Measurements from ENCODE around the gene CCDC106.

The CCDC106 gene

GRCh38 chr19:55667511-55667910 is 19.5 kb downstream of the CCDC106 start:
- Histone ChIP-seq H3K79me2 (ENCODE audit: insufficient read depth, low read length) (peaks cover 96% of the 10 kb centered on the region), H3K4me1 (ENCODE audit: insufficient read depth, low read length, poor library complexity, severe bottlenecking) (no peaks in the 10 kb centered on the region), H3F3A (ENCODE audit: low read depth) (no peaks in the 10 kb centered on the region), H2AFZ (ENCODE audit: low read length) (no peak overlapping the region), H3K27me3 (ENCODE audit: insufficient read depth, low read length, poor library complexity, severe bottlenecking) (no peaks in the 10 kb centered on the region), H3K36me3 (ENCODE audit: insufficient read depth, low read length) (peaks cover 90% of the 10 kb centered on the region), H3K9me3 (ENCODE audit: insufficient read depth, low read depth, low read length) (no peaks in the 10 kb centered on the region), H3K4me2 (ENCODE audit: low read depth, low read length, poor library complexity, severe bottlenecking) (no peak overlapping the region), H3K9me2 (replicated peaks; ENCODE audit: low read depth, low read length) (no peaks in the 10 kb centered on the region), H4K20me1 (ENCODE audit: insufficient read depth, low read length, poor library complexity, severe bottlenecking) (peaks cover 92% of the 10 kb centered on the region), H3K9ac (ENCODE audit: low read depth, low read length, poor library complexity, severe bottlenecking) (no peak overlapping the region), H3K4me3 (ENCODE audit: low read length, poor library complexity, severe bottlenecking) (no peak overlapping the region)
- TF ChIP-seq CTCF (conservative IDR thresholded peaks at IDR 0.05; ENCODE audit: low read length) = no peak
- no peak for TF ChIP-seq EZH2phosphoT487 (IDR thresholded peaks at IDR 0.05; ENCODE audit: borderline replicate concordance)

GRCh38 chr19:55667958-55668357 is 19.9 kb downstream of the CCDC106 start:
- Histone ChIP-seq H3K9me2 (replicated peaks; ENCODE audit: low read depth, low read length) (no peaks in the 10 kb centered on the region), H4K20me1 (ENCODE audit: insufficient read depth, low read length, poor library complexity, severe bottlenecking) (peaks cover 92% of the 10 kb centered on the region), H3K36me3 (ENCODE audit: insufficient read depth, low read length) (peaks cover 90% of the 10 kb centered on the region), H3K4me2 (ENCODE audit: low read depth, low read length, poor library complexity, severe bottlenecking) (no peak overlapping the region), H3K9me3 (ENCODE audit: insufficient read depth, low read depth, low read length) (no peaks in the 10 kb centered on the region), H3K79me2 (ENCODE audit: insufficient read depth, low read length) (peaks cover 96% of the 10 kb centered on the region), H3K27me3 (ENCODE audit: insufficient read depth, low read length, poor library complexity, severe bottlenecking) (no peaks in the 10 kb centered on the region), H2AFZ (ENCODE audit: low read length) (no peak overlapping the region), H3K4me1 (ENCODE audit: insufficient read depth, low read length, poor library complexity, severe bottlenecking) (no peaks in the 10 kb centered on the region), H3K4me3 (ENCODE audit: low read length, poor library complexity, severe bottlenecking) (no peak overlapping the region), H3K9ac (ENCODE audit: low read depth, low read length, poor library complexity, severe bottlenecking) (no peak overlapping the region), H3F3A (ENCODE audit: low read depth) (no peaks in the 10 kb centered on the region)
- TF ChIP-seq EZH2phosphoT487 (IDR thresholded peaks at IDR 0.05; ENCODE audit: borderline replicate concordance) (no peak), CTCF (conservative IDR thresholded peaks at IDR 0.05; ENCODE audit: low read length) (no peak)

GRCh38 chr19:55668603-55669348 is 20.8 kb downstream of the CCDC106 start:
- no peaks in the 10 kb centered on the region for H3K9me2 ChIP-seq (replicated peaks; ENCODE audit: low read depth, low read length)
- no peaks in the 10 kb centered on the region for H3K9me3 ChIP-seq (ENCODE audit: insufficient read depth, low read depth, low read length)
- H3F3A ChIP-seq (ENCODE audit: low read depth) = no peaks in the 10 kb centered on the region
- no peaks in the 10 kb centered on the region for H3K27me3 ChIP-seq (ENCODE audit: insufficient read depth, low read length, poor library complexity, severe bottlenecking)
- TF ChIP-seq EZH2phosphoT487 (IDR thresholded peaks at IDR 0.05; ENCODE audit: borderline replicate concordance) = no peak
- no peak for TF ChIP-seq CTCF (conservative IDR thresholded peaks at IDR 0.05; ENCODE audit: low read length)
- no peak overlapping the region for H2AFZ ChIP-seq (ENCODE audit: low read length)
- peaks cover 90% of the 10 kb centered on the region for H3K36me3 ChIP-seq (ENCODE audit: insufficient read depth, low read length)
- no peak overlapping the region for H3K9ac ChIP-seq (ENCODE audit: low read depth, low read length, poor library complexity, severe bottlenecking)
- H4K20me1 ChIP-seq (ENCODE audit: insufficient read depth, low read length, poor library complexity, severe bottlenecking) = peaks cover 92% of the 10 kb centered on the region
- no peak overlapping the region for H3K4me2 ChIP-seq (ENCODE audit: low read depth, low read length, poor library complexity, severe bottlenecking)
- H3K4me1 ChIP-seq (ENCODE audit: insufficient read depth, low read length, poor library complexity, severe bottlenecking) = no peaks in the 10 kb centered on the region
- H3K4me3 ChIP-seq (ENCODE audit: low read length, poor library complexity, severe bottlenecking) = no peak overlapping the region
- peaks cover 96% of the 10 kb centered on the region for H3K79me2 ChIP-seq (ENCODE audit: insufficient read depth, low read length)

Measured in Loucy (cell line).